Sigmoid colon (tissue), 4 donors: ENCODE measurements around the gene CLCN4.

Source experiments
- POLR2AphosphoS5 ChIP-seq, 4 donors: sonication (generic); formaldehyde crosslinking; IDR thresholded peaks; one replicate each; pipeline ENCODE4 v1.6.1; 2017; ENCODE audit warnings: antibody characterized with exemption in 4 of 4
- TF ChIP-seq, protein P1 (sequence below), 4 experiments: fragments of 450-650 bp in 3 of 4; fragments of 200-600 bp in 1 of 4; IDR thresholded peaks; one replicate each; pipeline ENCODE4 v1.5.1; 2016 to 2019; ENCODE audit warnings: antibody characterized with exemption in 4 of 4, mild to moderate bottlenecking in 3 of 4, moderate library complexity in 2 of 4

- no peak for TF ChIP-seq POLR2AphosphoS5 (IDR thresholded peaks at IDR 0.05)
- TF ChIP-seq, protein P1, sequence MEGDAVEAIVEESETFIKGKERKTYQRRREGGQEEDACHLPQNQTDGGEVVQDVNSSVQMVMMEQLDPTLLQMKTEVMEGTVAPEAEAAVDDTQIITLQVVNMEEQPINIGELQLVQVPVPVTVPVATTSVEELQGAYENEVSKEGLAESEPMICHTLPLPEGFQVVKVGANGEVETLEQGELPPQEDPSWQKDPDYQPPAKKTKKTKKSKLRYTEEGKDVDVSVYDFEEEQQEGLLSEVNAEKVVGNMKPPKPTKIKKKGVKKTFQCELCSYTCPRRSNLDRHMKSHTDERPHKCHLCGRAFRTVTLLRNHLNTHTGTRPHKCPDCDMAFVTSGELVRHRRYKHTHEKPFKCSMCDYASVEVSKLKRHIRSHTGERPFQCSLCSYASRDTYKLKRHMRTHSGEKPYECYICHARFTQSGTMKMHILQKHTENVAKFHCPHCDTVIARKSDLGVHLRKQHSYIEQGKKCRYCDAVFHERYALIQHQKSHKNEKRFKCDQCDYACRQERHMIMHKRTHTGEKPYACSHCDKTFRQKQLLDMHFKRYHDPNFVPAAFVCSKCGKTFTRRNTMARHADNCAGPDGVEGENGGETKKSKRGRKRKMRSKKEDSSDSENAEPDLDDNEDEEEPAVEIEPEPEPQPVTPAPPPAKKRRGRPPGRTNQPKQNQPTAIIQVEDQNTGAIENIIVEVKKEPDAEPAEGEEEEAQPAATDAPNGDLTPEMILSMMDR (IDR thresholded peaks at IDR 0.05) = no peak
These were observed 38.2 kb upstream of the CLCN4 start for GRCh38 chrX:10118530-10118929.
